H1 (cell line): Measurements from ENCODE around the gene PGAM5. TPM values are rescaled to one million over a fixed set of nuclear protein-coding genes. Genes with fewer than 3 reads are reported as not detected.
A peak's percentile ranks its signal among the peaks of the same experiment; 100 is the strongest.

Experiments
- CTCF ChIA-PET: fragments of 300-600 bp; sonication (Branson Sonifier 250); formaldehyde crosslinking; loops from one replicate; lab custom pipeline; 2021; ENCODE audit not compliant: partially characterized antibody; lab: Charles Lee
- POLR2A ChIA-PET: fragments of 300-600 bp; sonication (Branson Sonifier 250); formaldehyde crosslinking; loops from one replicate; lab custom pipeline; 2021; ENCODE audit warnings: inconsistent platforms; ENCODE audit not compliant: partially characterized antibody; lab: Charles Lee
- DNase-seq, 2 experiments: peaks; one replicate each; pipeline versions ENCODE4 v3.0.0 to v3.0.0-alpha.2; 2010 to 2022; ENCODE audit warnings: low spot score in 2 of 2, low read depth in 1 of 2, mixed read lengths in 1 of 2
- FAIRE-seq: peaks from 2 replicates; lab custom pipeline; 2011; peaks lifted over from hg19 to GRCh38; lab: Jason Lieb, UNC
- H2AFZ ChIP-seq: 2 replicates; pipeline ENCODE4 v1.8.1; 2012; ENCODE audit warnings: low read length, inconsistent platforms
- H2AK5ac ChIP-seq: 2 replicates; pipeline ENCODE4 v1.6.1; 2013; ENCODE audit warnings: low read depth, low read length
- H2BK120ac ChIP-seq: replicated peaks from 2 replicates; pipeline ENCODE3; 2013; ENCODE audit warnings: low read depth, low read length, inconsistent platforms
- H2BK12ac ChIP-seq: 2 replicates; pipeline ENCODE4 v1.6.1; 2013; ENCODE audit warnings: low read depth, low read length
- H2BK15ac ChIP-seq: 2 replicates; pipeline ENCODE4 v1.6.1; 2013; ENCODE audit warnings: low read length
- H2BK20ac ChIP-seq: 2 replicates; pipeline ENCODE4 v1.6.1; 2013; ENCODE audit warnings: low read length
- H2BK5ac ChIP-seq: 2 replicates; pipeline ENCODE4 v1.6.1; 2013; ENCODE audit warnings: low read depth, low read length
- H3K14ac ChIP-seq: 2 replicates; pipeline ENCODE4 v1.6.1; 2013; ENCODE audit warnings: inconsistent platforms; ENCODE audit not compliant: insufficient read length
- H3K18ac ChIP-seq: 2 replicates; pipeline ENCODE4 v1.6.1; 2013; ENCODE audit warnings: low read length; ENCODE audit errors: extremely low read depth
- H3K23ac ChIP-seq: 2 replicates; pipeline ENCODE4 v1.6.1; 2013; ENCODE audit warnings: inconsistent platforms; ENCODE audit not compliant: insufficient read length
- H3K23me2 ChIP-seq: 2 replicates; pipeline ENCODE4 v1.6.1; 2013; ENCODE audit warnings: low read depth, low read length
- H3K27ac ChIP-seq: 2 replicates; pipeline ENCODE4 v1.6.1; 2011; ENCODE audit warnings: low read depth, low read length, inconsistent platforms
- H3K27me3 ChIP-seq, 4 experiments: replicated peaks in 1 of 4; 1 replicate in 1 of 4; 2 replicates in 3 of 4; pipeline versions ENCODE4 v1.6.1 to v1.8.1; 2011 to 2013; ENCODE audit warnings: low read length in 3 of 4, mild to moderate bottlenecking in 3 of 4, inconsistent platforms in 2 of 4, mixed read lengths in 2 of 4, moderate library complexity in 1 of 4; ENCODE audit not compliant: control insufficient read depth in 3 of 4, insufficient read depth in 3 of 4; ENCODE audit errors: extremely low read depth in 1 of 4
- H3K36me3 ChIP-seq, 4 experiments: 2 replicates each; pipeline versions ENCODE4 v1.6.1 to v1.8.1; 2011 to 2013; ENCODE audit warnings: mild to moderate bottlenecking in 4 of 4, low read length in 3 of 4, moderate library complexity in 2 of 4, control low read depth in 1 of 4, inconsistent platforms in 1 of 4; ENCODE audit not compliant: insufficient read depth in 4 of 4, control insufficient read depth in 2 of 4
- H3K4ac ChIP-seq: replicated peaks from 2 replicates; pipeline ENCODE3; 2013; ENCODE audit warnings: low read length, low read depth, mixed read lengths, inconsistent platforms; ENCODE audit not compliant: insufficient read length
- H3K4me1 ChIP-seq, 4 experiments: replicated peaks in 1 of 4; 1 replicate in 1 of 4; 2 replicates in 3 of 4; pipeline versions ENCODE4 v1.6.1 to v1.8.1; 2011 to 2013; ENCODE audit warnings: low read length in 3 of 4, inconsistent platforms in 2 of 4, mixed read lengths in 1 of 4; ENCODE audit not compliant: insufficient read depth in 4 of 4, control insufficient read depth in 3 of 4
- H3K4me2 ChIP-seq, 2 experiments: 2 replicates each; pipeline versions ENCODE4 v1.6.1 to v1.8.1; 2011 to 2013; ENCODE audit warnings: low read depth in 2 of 2, low read length in 2 of 2, control low read depth in 1 of 2, inconsistent platforms in 1 of 2, mild to moderate bottlenecking in 1 of 2; ENCODE audit not compliant: insufficient read depth in 1 of 2
- H3K4me3 ChIP-seq, 4 experiments: fragments of 200-600, 300-600 bp in 1 of 4; sonication (generic), shearing (Covaris generic), sonication (Bioruptor Twin) in 1 of 4; 2 replicates each; pipeline versions ENCODE4 v1.5.1 to v1.8.1; 2011 to 2016; ENCODE audit warnings: low read length in 4 of 4, low read depth in 3 of 4, control low read depth in 2 of 4, inconsistent platforms in 2 of 4, mild to moderate bottlenecking in 2 of 4, mixed read lengths in 1 of 4, moderate library complexity in 1 of 4; ENCODE audit not compliant: insufficient read depth in 2 of 4; ENCODE audit errors: extremely low read depth in 1 of 4
- H3K56ac ChIP-seq: replicated peaks from 2 replicates; pipeline ENCODE3; 2013; ENCODE audit warnings: low read depth, mild to moderate bottlenecking, mixed read lengths, low read length, inconsistent platforms; ENCODE audit not compliant: insufficient read length
- H3K79me1 ChIP-seq: 2 replicates; pipeline ENCODE4 v1.6.1; 2013; ENCODE audit warnings: low read depth, low read length, control low read depth
- H3K79me2 ChIP-seq, 2 experiments: 2 replicates each; pipeline versions ENCODE4 v1.6.1 to v1.8.1; 2012 to 2013; ENCODE audit warnings: low read length in 2 of 2, mild to moderate bottlenecking in 2 of 2, inconsistent platforms in 1 of 2; ENCODE audit not compliant: insufficient read depth in 2 of 2, control insufficient read depth in 1 of 2
- H3K9ac ChIP-seq, 4 experiments: replicated peaks in 1 of 4; 1 replicate in 1 of 4; 2 replicates in 3 of 4; pipeline versions ENCODE4 v1.6.1 to v1.8.1; 2011 to 2013; ENCODE audit warnings: low read depth in 3 of 4, low read length in 3 of 4, control low read depth in 2 of 4, mild to moderate bottlenecking in 2 of 4, moderate library complexity in 2 of 4, inconsistent platforms in 1 of 4; ENCODE audit errors: extremely low read depth in 1 of 4
- H3K9me3 ChIP-seq, 2 experiments: 2 replicates each; pipeline versions ENCODE4 v1.6.1 to v1.8.1; 2012 to 2013; ENCODE audit warnings: mild to moderate bottlenecking in 2 of 2, moderate library complexity in 2 of 2, control low read depth in 1 of 2, inconsistent platforms in 1 of 2, low read depth in 1 of 2, low read length in 1 of 2, mixed read lengths in 1 of 2; ENCODE audit not compliant: insufficient read depth in 2 of 2
- H4K20me1 ChIP-seq, 2 experiments: replicated peaks in 1 of 2; 2 replicates each; pipeline versions ENCODE3 to v1.8.1; 2011 to 2013; ENCODE audit warnings: inconsistent platforms in 2 of 2, low read length in 2 of 2, mild to moderate bottlenecking in 1 of 2; ENCODE audit not compliant: insufficient read depth in 2 of 2, control insufficient read depth in 1 of 2
- H4K5ac ChIP-seq: 2 replicates; pipeline ENCODE4 v1.6.1; 2013; ENCODE audit warnings: low read length, low read depth, mixed read lengths, inconsistent platforms; ENCODE audit not compliant: insufficient read length
- H4K8ac ChIP-seq: 2 replicates; pipeline ENCODE4 v1.8.0; 2013; ENCODE audit warnings: mild to moderate bottlenecking, moderate library complexity, low read length, inconsistent platforms; ENCODE audit not compliant: insufficient read depth; ENCODE audit errors: extremely low read depth
- H4K91ac ChIP-seq: replicated peaks from 2 replicates; pipeline ENCODE3; 2013; ENCODE audit warnings: low read length, mixed read lengths, inconsistent platforms; ENCODE audit not compliant: insufficient read length
- BACH1 ChIP-seq: IDR thresholded peaks from 2 replicates; pipeline ENCODE4 v1.6.1; 2012; ENCODE audit warnings: low read length, improper control_type of control experiment
- BRCA1 ChIP-seq: IDR thresholded peaks from 2 replicates; pipeline ENCODE4 v1.6.1; 2012; ENCODE audit warnings: low read depth, low read length, improper control_type of control experiment
- FOSL1 ChIP-seq: IDR thresholded peaks from 2 replicates; pipeline ENCODE4 v1.6.1; 2011; ENCODE audit warnings: mild to moderate bottlenecking, low read depth, low read length, moderate library complexity; ENCODE audit not compliant: insufficient read depth
- HDAC2 ChIP-seq, 2 experiments: fragments of 300-600 bp in 1 of 2; sonication (generic) in 1 of 2; IDR thresholded peaks; 2 replicates each; pipeline ENCODE4 v1.6.1; 2011 to 2012; ENCODE audit warnings: low read depth in 2 of 2, low read length in 2 of 2, mild to moderate bottlenecking in 2 of 2, moderate library complexity in 2 of 2, borderline replicate concordance in 1 of 2, inconsistent platforms in 1 of 2
- SP1 ChIP-seq: IDR thresholded peaks from 2 replicates; pipeline ENCODE4 v1.6.1; 2011; ENCODE audit warnings: low read depth, low read length
- SP2 ChIP-seq: IDR thresholded peaks from 2 replicates; pipeline ENCODE4 v1.6.1; 2012; ENCODE audit warnings: mild to moderate bottlenecking, low read length, inconsistent platforms
- TAF1 ChIP-seq: IDR thresholded peaks from 2 replicates; pipeline ENCODE4 v1.6.1; 2011; ENCODE audit warnings: mild to moderate bottlenecking, low read depth, low read length
- WGBS, 2 experiments: shearing (Covaris generic) in 1 of 2; methylation state at CpG; one replicate each; pipeline versions ENCODE4 v1.1.6 to v1.1.7; 2013 to 2015; ENCODE audit warnings: low lambda C conversion rate in 2 of 2, mixed read lengths in 2 of 2, inconsistent platforms in 1 of 2, low coverage in 1 of 2, missing lambda C conversion rate in 1 of 2; ENCODE audit not compliant: insufficient replicate concordance in 2 of 2, insufficient coverage in 1 of 2, insufficient read length in 1 of 2; ENCODE audit errors: extremely low coverage in 1 of 2, missing lambda C conversion rate in 1 of 2; 5-methylcytosine and 5-hydroxymethylcytosine counted together
- polyA plus RNA-seq, 7 experiments: library from polyadenylated mRNA; depleted of rRNA in 3 of 7; stranded (reverse) in 5 of 7; unstranded in 2 of 7; fragments of >200 nt in 5 of 7; fragments of 200-250 nt in 2 of 7; gene quantifications; 1 replicate in 5 of 7; 2 replicates in 1 of 7; 4 replicates in 1 of 7; pipeline versions ENCODE4 v1.2.1 to v1.2.3, GENCODE V29; 2011 to 2013; ENCODE audit warnings: missing spikeins in 2 of 7, mixed read lengths in 2 of 7
- total RNA-seq: library from RNA; stranded (reverse); fragmentation: NEBNext Ultra II Directional; extraction: Animal tissue kit (Norgen Biotek cat#: 25700); gene quantifications from 2 replicates; pipeline ENCODE4 v1.2.1, GENCODE V29; 2021
- TF ChIP-seq, protein P1 (sequence below): IDR thresholded peaks from 2 replicates; pipeline ENCODE4 v1.6.1; 2012; ENCODE audit warnings: low read length, inconsistent platforms

The PGAM5 gene
- total and polyA plus RNA-seq, 2 of the 8 experiments (the other 6 are each of a cell fraction or from before 2014, with no cell fraction given), result 66.4 to 84.0 TPM

DNA sequence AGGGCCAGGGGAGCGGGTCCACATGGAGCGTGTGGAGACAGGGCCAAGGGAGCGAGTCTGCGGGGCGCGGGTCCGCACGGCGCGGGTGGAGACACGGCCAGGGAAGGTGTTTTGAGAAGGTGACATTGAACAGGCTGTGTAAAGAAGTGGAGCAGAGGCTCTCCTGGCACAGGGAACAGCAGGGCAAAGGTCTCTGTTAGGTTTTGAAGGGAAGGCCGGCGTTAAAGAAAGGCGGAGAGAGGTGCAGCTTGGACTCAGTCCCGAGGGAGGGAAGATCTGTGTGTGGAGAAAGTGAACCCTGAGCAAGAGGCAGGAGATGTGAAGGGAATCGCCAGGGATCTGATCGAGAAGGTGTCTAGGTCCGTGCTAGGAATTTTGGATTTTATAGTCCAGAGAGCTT, 21.4 kb upstream of the PGAM5 start:
- FAIRE-seq (no peak), DNase-seq (no peak)
- Histone ChIP-seq H3K4ac (no peak overlapping the region), H2AK5ac (0 out of 2 replicates have a peak overlapping the region, but pooled peaks have one; percentile 28), H2BK5ac (no peak overlapping the region), H3K36me3 (peaks cover 0 to 8% (median 0%) of the 10 kb centered on the region in 4 experiments; a peak in 3 of 8 replicates), H3K9me3 (no peaks in the 10 kb centered on the region), H3K27ac (no peak overlapping the region), H3K27me3 (peaks cover 2 to 9% (median 6%) of the 10 kb centered on the region in 4 experiments; a peak in 6 of 7 replicates), H2BK120ac (no peak overlapping the region), H3K4me3 (peak overlapping the region in 3 of 4 experiments; percentile 10 to 51 (median 24); a peak in 4 of 8 replicates), H3K23ac (no peak overlapping the region), H3K18ac (no peak overlapping the region), H3K79me2 (peaks cover 11 to 24% of the 10 kb centered on the region in 2 experiments), H3K4me1 (peaks cover 0 to 2% (median 0%) of the 10 kb centered on the region in 4 experiments; a peak in 1 of 7 replicates), H3K23me2 (no peaks in the 10 kb centered on the region; the same call in 1 of the 2 replicates), H4K5ac (no peak overlapping the region), H2BK20ac (no peak overlapping the region), H3K9ac (peak overlapping the region in 1 of 4 experiments; percentile 60; a peak in 1 of 7 replicates), H2BK12ac (no peak overlapping the region), H2AFZ (no peak overlapping the region), H3K4me2 (peak overlapping the region; percentile 56 to 64), H4K91ac (no peak overlapping the region), H4K20me1 (peaks cover 8 to 15% of the 10 kb centered on the region in 2 experiments), H3K56ac (no peak overlapping the region), H3K14ac (no peak overlapping the region), H2BK15ac (no peak overlapping the region), H4K8ac (no peak overlapping the region), H3K79me1 (peaks cover 7% of the 10 kb centered on the region)
- CTCF ChIA-PET, result interaction anchor here (0.9 kb wide), 1 partner anchor 20 kb away, joined by 3 read pairs; no protein-coding TSS in a partner anchor
- TF ChIP-seq BRCA1 (no peak), HDAC2 (IDR thresholded peaks at IDR 0.05; ENCODE audit: borderline replicate concordance in 1 of 2, low read depth in 2 of 2, low read length in 2 of 2) (no peak), FOSL1 (no peak), TAF1 (no peak), BACH1 (no peak), SP1 (no peak), SP2 (no peak)
- TF ChIP-seq, protein P1, sequence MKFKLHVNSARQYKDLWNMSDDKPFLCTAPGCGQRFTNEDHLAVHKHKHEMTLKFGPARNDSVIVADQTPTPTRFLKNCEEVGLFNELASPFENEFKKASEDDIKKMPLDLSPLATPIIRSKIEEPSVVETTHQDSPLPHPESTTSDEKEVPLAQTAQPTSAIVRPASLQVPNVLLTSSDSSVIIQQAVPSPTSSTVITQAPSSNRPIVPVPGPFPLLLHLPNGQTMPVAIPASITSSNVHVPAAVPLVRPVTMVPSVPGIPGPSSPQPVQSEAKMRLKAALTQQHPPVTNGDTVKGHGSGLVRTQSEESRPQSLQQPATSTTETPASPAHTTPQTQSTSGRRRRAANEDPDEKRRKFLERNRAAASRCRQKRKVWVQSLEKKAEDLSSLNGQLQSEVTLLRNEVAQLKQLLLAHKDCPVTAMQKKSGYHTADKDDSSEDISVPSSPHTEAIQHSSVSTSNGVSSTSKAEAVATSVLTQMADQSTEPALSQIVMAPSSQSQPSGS, result no peak
- POLR2A ChIA-PET, result interaction anchor here (0.8 to 3.4 kb wide), 6 partner anchors 9 to 52 kb away, joined by 3 to 24 read pairs (median 4); partner anchors contain the start of gene PGAM5
- 51% methylated on average over 18 of the region's 18 CpGs; no CpG with 5 or more reads in 1 of the 2 experiments for WGBS, 2 experiments
